ENCODE measurements around the gene DGCR2.
"Not testable (repeated sequence)": the region's sequence is repeated elsewhere in the genome, so short reads cannot be mapped to it uniquely, and the experiment has no call there.

DGCR2 gene, protein sequence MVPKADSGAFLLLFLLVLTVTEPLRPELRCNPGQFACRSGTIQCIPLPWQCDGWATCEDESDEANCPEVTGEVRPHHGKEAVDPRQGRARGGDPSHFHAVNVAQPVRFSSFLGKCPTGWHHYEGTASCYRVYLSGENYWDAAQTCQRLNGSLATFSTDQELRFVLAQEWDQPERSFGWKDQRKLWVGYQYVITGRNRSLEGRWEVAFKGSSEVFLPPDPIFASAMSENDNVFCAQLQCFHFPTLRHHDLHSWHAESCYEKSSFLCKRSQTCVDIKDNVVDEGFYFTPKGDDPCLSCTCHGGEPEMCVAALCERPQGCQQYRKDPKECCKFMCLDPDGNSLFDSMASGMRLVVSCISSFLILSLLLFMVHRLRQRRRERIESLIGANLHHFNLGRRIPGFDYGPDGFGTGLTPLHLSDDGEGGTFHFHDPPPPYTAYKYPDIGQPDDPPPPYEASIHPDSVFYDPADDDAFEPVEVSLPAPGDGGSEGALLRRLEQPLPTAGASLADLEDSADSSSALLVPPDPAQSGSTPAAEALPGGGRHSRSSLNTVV

DNA sequence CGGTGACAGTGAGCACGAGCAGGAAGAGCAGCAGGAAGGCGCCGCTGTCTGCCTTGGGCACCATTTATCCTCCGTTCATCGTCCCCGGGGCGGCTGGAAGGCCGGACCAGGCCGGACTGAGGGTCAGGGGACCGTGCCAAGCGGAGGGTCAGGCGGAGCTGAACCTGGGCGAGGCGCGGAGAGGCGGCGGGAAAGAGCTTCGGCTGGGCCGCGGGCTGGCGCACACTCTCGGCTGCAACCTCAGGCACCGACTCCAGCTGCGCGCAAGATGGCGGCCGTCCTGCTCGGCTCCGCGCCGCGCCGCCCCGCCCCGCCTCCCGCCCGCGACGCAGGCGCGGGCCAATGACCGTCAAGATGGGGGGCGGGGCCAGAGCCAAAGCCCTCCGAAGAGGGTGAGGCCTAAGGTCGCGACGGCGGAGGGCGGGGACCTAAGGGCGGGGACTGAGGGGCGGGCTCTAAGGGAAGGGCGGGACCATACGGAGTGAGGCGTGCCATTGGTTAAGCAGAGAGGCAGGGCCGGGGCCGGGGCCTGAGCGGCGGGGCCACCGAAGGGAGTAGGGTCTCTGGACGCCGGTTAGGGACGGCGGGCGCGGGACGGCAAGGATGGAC, at the start of gene DGCR2:
Gene DGCR2, minus strand, starts transcription at position 270 of the 609 bp plus-strand sequence. Its CDS starts 206 bp downstream, at position 64.
- peak; percentile 68 for DNase-seq

DNA sequence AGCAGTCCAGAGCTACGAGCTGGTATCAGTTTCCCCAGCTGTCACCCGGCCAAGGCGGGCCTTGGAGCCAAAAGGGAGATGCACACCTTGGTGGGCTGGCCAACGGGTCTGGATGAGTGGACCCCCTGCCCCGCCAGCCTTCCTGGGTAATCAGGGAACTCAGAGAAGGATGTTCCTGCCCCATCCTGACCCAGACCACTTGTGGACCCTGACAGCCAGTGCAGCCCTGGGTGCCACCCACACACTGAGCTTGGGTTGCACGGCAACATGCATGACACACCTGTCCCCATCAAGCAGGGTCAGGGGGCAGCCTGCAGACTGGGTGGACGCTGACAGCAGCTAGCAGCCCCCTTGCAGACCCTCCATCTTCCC, 47.7 kb upstream of the DGCR2 start:
- no peak for DNase-seq

DNA sequence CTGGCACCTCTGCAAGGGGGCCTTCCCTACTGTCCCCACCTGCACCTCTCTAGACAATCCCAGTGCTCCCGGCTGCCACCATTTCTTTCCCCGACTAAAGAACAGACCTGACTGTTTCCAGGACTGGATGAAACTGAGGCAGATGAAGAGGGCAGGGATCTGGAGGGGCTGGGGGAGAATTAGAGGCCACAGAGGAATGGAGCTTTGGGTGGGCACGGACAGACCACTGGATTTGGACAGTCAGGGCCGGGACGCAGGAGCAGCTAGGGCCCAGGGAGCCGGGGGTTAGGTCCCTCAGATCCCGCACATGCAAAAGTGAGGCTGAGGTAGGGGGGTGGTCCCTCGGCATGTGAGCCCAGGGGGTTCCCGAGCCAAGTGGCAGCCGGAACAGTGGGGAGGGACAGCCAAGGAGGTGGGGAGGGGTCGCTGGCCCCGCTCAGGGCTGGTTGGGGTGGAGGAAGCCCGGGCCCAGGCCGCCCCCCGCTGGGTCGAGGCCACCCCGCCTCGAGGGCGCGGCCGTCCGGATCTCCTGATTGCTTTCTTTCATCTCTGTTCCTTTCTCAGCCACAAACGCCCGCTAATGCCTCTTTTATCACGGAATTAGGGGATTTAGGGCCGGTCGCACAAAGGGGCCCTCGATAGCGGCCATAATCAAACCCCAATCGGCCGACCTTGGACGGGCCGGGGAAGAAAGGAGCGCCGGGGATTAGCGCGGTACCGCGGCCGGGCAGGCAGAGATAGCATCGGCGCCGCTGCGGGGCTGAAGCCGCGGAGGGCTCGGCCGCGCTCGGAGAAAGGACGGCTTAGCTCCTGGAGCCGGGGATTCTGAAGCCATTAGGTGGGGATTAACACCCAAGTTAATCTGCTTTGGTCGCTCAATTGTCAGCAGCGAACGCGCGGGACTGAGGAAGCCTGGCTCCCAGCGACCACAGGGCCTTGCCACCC, 47.1 kb upstream of the DGCR2 start:
- DNase-seq = no peak

DNA sequence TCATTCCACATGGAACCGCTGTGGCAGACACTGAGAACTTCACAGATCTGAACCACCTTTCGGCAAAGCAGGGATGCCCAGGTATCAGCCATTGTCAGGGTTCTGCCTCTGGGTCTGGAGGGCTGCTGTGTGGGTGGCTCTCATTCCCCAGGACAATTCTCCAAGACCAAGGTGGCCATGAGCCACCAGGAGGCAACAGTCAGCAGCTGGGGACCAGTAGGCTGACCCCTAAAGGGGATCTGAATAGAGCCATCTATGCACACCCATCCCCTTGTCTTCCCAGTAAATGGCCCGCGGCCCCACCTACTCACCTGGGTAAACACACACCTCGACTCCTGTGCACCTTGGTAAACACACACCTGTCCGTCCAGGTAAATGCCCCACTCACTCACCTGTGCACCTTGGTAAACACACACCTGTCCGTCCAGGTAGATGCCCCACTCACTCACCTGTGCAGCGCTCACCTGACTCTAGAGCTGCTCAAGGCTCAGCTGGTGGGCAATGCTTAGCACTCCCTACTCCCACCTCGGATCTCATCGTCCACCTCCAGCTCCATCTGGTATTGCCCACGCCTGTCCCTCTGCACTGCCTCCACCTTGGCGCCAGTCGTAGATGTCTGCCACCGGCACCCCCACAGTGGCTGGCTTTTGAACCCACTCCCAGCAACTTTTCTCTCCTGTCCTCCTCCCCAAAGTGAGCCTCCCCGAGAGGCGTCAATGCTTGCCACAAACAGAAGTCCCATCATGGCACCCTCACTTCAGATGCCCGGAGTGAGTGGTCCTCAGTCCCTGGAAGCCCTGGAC, 46.1 kb upstream of the DGCR2 start:
- DNase-seq = no peak

DNA sequence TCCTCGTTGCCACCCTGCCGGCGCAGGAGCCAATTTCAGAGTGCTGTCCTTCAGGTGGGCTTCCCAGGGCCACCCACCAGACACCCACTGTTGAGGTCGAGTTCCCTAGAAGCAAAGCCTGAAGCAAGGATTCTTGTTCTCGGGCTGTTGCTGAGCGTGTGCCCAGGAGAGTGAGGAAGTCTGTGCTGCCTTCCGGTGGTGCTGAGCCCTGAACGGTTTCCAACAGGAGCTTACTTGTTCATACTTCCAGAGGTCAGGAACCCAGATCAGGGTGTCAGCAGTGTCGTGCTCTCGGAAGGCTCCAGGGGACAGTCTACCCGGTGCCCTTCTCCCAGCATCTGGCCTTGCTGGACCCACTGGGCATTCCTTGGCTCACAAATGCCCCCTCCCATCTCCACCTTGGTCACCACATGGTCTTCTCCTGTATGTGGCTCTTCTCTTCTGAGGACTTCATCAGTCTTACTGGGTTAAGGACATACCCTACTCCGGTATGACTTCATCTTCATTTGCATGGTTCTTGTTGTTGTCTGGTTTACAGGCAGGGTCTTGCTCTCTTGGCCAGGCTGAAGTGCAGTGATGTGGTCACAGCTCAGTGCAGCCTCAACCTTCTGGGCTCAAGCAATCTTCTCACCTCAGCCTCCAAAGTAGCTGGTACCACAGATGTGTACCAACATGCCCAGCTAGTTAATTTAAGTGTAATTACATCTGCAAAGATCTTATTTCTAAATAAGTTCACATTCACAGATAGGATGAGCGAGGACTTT, 45.1 kb upstream of the DGCR2 start:
- no peak for DNase-seq

DNA sequence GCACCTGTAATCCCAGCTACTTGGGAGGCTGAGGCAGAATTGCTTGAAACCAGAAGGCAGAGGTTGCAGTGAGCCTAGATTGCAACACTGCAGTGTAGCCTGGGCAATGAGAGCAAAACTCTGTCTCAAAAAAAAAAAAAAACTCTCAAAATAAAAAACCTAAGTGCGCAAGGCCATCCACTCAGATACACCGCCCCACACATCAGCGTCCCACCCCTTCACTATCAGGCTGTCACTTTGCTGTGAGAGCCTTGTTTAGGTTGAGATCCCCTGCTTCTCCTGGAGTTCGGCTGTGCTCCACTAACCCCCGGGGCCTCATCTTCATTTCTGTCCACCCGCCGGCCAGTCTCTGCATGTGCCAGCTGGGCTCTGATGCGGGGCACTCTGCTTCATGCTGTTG, 44.2 kb upstream of the DGCR2 start:
- DNase-seq = no peak

DNA sequence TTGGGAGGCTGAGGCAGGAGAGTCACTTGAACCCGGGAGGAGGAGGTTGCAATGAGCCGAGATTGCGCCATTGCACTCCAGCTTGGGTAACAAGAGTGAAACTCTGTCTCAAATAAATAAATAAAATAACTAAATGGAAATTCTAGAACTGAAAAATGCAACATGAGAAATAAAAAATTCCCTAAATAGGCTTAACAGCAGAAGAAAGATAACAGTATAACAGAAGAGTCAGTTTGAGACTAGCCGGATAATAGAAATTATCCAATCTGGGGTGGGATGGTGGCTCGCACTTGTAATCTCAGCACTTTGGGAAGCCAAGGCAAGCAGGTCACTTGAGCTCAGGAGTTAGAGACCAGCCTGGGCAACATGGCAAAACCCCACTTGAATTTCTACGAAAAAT, 42.2 kb upstream of the DGCR2 start:
- no peak for DNase-seq

DNA sequence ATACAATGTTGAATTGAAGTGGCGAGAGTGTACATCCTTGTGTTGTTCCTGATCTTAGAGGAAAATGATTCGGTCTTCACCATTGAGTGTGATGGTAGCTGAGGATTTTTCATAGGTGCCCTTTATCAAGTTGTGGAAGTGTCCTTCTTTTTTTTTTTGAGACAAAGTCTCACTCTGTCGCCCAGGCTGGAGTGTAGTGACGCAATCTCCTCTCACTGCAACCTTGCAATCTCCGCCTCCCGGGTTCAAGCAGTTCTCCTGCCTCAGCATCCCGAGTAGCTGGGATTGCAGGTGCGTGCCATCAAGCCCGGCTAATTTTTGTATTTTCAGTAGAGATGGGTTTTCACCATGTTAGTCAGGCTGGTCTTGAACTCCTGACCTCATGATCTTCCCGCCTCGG, 36.4 kb upstream of the DGCR2 start:
- DNase-seq = not testable (repeated sequence)

DNA sequence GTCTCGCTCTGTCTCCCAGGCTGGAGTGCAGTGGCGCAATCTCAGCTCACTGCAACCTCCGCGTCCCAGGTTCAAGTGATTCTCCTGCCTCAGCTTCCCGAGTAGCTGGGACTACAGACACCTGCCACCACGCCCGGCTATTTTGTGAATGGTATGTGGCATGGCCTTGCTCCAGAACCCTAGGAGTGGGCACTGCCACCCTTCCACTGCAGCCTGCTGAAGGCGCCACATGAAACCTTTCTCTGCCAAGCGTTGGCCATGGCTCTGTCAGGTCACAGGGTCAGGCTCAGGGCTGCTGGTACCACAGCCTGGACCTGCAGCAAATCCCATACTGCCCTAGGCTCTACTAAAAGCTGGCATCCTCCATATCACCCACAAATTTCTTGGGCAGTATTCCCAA, 33.9 kb upstream of the DGCR2 start:
- DNase-seq = not testable (repeated sequence)

DNA sequence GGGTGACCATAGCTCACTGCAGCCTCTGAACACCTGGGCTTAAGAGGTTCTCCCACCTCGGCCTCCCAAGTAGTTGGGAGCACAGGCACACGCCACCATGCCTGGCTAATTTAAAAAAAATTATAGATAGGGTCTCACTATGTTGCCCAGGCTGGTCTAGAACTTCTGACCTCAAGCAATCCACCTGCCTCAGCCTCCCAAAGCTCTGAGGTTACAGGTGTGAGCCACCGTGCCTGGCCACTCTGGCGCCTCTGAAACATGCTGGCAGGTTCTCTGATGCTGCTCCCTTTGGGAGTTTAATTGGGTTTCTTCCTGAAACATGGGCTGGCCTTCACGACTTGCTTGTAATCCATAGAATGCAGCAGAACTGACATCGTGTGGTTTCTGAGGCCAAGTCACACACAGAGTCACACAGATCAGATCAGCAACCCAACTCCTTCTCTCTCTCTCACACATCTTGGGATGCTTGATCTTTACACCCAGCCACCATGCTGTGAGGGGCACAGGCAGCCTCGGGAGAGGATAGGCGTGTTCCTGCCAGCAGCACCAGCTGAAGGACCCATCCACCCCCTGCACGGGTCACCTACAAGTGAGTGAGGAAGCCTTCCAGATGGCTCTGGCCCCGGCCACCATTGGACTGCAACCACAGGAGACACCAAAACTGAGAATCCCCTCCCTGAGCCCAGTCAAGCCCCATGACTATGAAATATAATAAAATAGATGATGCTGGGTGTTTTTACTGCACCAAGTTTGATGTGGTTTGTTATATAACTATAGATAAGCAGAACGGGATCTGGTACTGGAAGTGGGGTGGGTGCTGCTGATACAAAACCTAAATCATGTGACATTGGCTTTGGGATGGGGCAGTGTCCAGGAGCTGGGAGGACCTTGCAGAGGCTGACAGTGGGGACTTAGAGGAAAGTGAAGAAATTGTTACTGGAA, 31.0 kb upstream of the DGCR2 start:
- DNase-seq = no peak

DNA sequence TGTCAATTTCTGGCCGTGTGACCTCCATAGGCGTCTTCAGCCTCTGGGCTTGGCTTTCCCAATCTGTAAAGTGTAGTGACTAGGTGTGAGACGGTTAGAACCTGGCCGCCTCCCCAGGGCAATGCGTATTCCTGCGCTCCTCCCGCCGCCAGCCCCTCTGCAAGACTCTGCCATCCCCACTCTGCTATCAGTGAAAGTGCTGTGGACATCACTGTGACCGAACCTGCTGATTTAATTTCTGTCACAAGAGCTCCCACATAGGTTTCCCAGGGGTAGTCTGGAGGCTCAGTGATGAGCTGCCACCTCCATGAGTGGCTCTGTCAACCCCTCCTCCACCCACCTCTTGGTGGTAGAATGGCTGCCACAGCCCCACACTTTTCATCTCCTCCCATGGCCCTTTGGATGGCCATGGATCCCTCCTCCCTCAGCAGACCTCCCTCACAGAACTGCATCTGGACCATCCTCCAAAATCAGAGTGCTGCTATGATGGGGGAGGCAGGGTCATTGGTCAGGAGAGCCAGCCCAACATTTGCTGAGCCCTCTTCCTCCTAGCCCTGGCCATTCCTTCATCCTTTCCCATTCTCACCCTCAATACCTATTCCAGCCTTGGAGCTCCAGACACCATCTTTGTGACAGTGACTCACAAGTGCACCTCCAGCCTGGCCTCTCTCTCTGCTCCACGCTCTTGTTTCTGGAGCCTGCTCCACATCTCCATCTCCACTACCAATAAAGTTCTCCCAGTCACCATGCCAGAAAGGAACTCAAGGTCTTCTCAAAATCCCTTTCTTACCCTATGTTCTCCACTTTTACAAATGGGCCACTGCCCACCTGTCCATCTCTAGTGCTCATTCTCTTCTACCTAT, 29.3 kb upstream of the DGCR2 start:
- no peak for DNase-seq

DNA sequence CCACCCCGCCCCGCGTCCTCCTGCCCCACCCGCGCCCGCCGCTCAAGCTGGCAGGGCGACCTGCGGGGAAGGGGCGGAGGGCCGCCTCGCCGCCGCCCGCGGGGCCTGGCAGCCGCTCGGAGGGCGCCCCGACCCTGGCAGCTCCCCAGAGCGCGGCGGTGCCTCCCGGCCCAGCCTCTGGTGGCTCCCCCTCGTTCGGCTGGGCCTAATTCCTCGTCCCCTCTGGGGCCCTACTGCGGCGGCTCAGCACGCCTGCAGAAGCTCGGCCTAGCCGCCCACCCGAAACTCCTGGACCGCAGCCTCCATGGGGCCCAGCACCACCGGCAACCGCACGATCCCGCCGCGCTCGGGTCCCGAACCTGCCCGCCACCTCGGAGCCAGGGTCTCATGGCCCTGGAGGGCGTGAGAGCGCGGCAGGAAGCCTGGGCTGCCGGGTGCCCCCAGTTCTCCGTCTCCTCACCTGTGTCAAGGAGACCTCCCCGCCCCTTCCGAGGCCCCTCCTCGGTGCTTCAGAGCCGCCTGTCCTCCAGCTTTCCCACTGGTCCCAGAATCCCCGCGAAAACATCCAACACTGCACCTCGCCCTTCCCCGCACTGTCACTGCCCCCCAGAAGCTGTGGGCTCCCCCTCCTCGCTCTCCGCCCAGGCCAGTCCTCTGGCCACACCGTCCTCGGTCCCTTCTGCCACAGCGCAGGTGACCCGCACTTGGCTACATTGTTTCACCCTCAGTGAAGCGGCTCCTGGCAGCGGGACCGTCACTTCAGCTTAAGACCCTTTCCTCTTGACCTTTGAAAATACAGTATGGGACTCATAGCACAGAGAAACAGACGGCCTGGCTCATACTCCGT, 28.5 kb upstream of the DGCR2 start:
- DNase-seq = no peak

DNA sequence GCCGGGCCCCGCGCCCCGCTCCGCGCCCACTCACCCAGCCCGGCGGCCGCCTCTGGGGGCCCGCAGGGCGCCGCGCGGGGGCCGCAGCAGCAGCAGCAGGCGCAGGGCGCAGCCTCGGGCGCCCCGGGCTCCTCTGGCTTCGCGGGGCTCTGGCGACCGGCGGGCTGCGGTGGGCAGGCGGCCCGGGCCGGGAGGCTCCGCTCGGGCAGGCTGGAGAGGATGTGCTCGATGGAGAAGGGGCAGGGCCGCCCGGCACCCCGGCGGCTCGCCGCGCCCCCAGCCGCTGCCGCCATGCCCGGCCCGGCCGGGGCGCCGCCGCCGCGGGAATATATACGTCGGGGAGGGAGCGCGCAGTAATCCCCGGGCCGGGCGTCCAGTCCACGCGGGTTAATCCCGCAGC, 27.8 kb upstream of the DGCR2 start, which contains the start of gene GSC2:
Gene GSC2, minus strand, starts transcription at position 302 of the 400 bp plus-strand sequence. Its CDS starts 9 bp downstream, at position 293.
- no peak for DNase-seq

DNA sequence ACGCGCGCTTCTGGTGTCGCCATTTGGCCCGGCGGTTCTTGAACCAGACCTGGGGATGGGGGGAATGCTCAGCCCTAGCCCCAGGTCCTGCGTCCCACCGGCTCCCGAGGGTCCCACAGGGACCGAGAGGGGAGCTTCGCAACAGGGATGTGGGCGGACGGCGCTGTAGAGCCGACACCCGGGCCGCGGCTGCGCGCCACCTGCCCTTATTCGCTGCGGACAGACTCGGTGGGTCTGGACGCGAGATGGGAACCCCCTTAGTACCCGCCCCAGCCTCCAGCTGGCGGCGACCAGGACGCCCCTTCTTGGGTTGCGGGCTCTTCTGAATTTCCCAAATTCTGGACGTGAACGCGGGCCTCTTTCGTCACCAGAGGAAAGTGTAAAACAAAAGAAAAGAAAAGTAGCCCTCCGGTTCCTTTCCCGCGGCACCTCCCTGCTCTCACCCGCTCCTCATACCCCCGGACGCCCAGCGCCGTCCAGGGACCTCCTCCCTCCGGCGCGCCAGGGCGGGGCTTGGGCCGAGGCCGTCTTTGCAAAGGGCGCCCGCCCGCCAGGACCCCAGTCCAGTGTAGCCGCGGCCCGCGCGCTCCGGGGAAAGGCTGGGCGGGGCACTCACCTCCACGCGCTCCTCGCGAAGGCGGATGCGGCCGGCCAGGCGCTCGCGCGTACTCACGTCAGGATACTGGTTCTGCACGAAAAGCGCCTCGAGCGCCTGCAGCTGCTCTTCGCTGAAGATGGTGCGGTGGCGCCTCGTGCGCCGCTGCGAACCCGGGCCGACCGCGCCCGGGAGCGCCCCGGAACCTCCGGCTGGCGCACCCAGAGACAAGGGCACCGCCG, 27.1 kb upstream of the DGCR2 start:
- DNase-seq = no peak

DNA sequence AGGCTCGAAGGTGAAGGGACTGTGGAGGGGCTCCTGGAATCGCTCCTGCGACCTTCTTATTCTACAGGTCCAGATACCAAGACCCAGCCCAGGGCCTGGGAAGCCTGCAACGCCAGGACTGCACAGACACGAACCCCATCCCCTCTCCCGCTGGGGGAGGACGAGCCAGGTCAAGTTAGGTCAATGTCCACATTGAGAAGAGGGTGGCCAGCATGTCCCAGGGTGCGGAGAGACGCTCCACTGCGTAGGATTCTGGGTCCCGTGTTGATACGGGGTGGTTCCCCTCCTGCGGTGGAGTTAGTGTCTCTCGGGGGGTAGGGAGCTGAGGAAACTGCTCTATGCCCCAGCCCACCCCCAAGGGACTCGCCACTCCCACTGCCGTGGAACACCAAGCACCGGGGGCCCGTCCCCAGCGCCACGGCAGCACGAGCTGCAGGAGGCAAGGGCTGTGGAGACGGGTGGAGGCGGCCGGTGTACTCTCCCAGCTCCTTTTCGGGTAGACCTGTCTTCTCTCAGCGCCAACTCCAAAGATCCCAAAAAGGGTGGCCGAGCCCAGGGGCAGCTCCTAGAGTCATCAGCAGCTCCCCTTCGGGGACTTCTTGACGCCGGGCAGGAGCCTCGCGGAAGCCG, 26.3 kb upstream of the DGCR2 start:
- DNase-seq = no peak

DNA sequence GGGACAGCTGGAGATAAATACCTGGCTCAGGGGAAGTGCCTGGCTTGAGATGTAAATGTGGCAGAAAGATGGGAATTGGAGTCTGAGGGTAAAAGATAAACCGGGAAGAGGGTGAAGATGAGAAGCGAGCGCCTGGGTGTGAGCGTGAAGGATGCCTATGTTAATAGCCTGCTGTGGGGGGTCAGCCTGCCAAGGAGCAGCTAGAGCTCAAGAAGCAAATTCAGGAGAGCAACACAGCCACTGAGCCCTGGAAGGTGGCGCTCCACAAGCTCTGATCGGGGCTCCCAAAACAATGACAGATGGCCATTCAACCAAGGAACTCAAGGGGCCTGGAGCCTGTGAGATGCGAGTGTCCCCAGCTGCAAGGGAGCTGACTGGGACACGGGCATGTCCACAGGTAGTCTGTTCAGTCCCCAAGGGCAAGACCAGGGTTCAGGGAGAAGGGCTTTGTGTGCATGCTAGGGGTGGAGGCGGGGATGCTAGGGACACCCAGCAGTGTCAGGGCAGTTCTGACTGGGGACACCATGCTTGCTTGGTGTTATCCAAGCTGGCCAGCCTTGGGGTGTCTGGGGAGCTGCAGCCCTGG, 25.1 kb upstream of the DGCR2 start:
- DNase-seq = no peak
